MM.1S (cell line): Measurements from ENCODE around the gene RAB1B.

Experiments
- DNase-seq: peaks from one replicate; pipeline ENCODE4 v3.0.0-alpha.2; 2015
- H2AFZ ChIP-seq: fragments of 300-600 bp; sonication (generic); 2 replicates; pipeline ENCODE4 v1.6.0; 2016; ENCODE audit warnings: antibody characterized with exemption, low read length
- H3F3A ChIP-seq: fragments of 300-600 bp; sonication (generic); 2 replicates; pipeline ENCODE4 v1.6.1; 2016; ENCODE audit warnings: mild to moderate bottlenecking, antibody characterized with exemption, low read length, moderate library complexity, mixed read lengths; ENCODE audit not compliant: insufficient read depth
- H3K27ac ChIP-seq: fragments of 300-600 bp; sonication (generic); 2 replicates; pipeline ENCODE4 v1.5.1; 2016; ENCODE audit warnings: mild to moderate bottlenecking, low read length
- H3K27me3 ChIP-seq: fragments of 300-600 bp; sonication (generic); replicated peaks from 2 replicates; pipeline ENCODE4 v1.6.0; 2016; ENCODE audit warnings: low read length; ENCODE audit not compliant: insufficient read depth
- H3K36me3 ChIP-seq: fragments of 300-600 bp; sonication (generic); replicated peaks from 2 replicates; pipeline ENCODE4 v1.6.1; 2016; ENCODE audit warnings: mild to moderate bottlenecking, low read length, mixed read lengths; ENCODE audit not compliant: insufficient read depth
- H3K4me1 ChIP-seq: fragments of 300-600 bp; sonication (generic); 2 replicates; pipeline ENCODE4 v1.6.1; 2016; ENCODE audit warnings: low read length, mixed read lengths
- H3K4me2 ChIP-seq: fragments of 300-600 bp; sonication (generic); 2 replicates; pipeline ENCODE4 v1.6.0; 2016; ENCODE audit warnings: low read depth, low read length
- H3K4me3 ChIP-seq: fragments of 300-600 bp; sonication (generic); 2 replicates; pipeline ENCODE4 v1.5.1; 2016; ENCODE audit warnings: low read length, mixed read lengths
- H3K79me2 ChIP-seq: fragments of 300-600 bp; sonication (generic); 2 replicates; pipeline ENCODE4 v1.6.1; 2016; ENCODE audit warnings: mixed run types, low read length, mixed read lengths
- H3K9ac ChIP-seq: fragments of 300-600 bp; sonication (generic); 2 replicates; pipeline ENCODE4 v1.6.1; 2016; ENCODE audit warnings: low read length, mixed read lengths
- H3K9me2 ChIP-seq: fragments of 300-600 bp; sonication (generic); replicated peaks from 2 replicates; pipeline ENCODE4 v1.6.1; 2016; ENCODE audit warnings: mild to moderate bottlenecking, low read length, mixed read lengths; ENCODE audit not compliant: insufficient read depth
- H3K9me3 ChIP-seq: fragments of 300-600 bp; sonication (generic); replicated peaks from 2 replicates; pipeline ENCODE4 v1.6.1; 2016; ENCODE audit warnings: mild to moderate bottlenecking, low read length, mixed read lengths; ENCODE audit not compliant: insufficient read depth
- H4K20me1 ChIP-seq: fragments of 300-600 bp; sonication (generic); 2 replicates; pipeline ENCODE4 v1.6.1; 2016; ENCODE audit warnings: mild to moderate bottlenecking, low read length, moderate library complexity, mixed read lengths; ENCODE audit not compliant: insufficient read depth
- EZH2 ChIP-seq: fragments of 300-600 bp; sonication (generic); optimal IDR thresholded peaks from 2 replicates; pipeline ENCODE3; 2017; ENCODE audit warnings: low read depth, mild to moderate bottlenecking, antibody characterized with exemption, low read length, mixed read lengths
- EZH2phosphoT487 ChIP-seq: fragments of 300-600 bp; sonication (generic); IDR thresholded peaks from 2 replicates; pipeline ENCODE4 v1.6.1; 2018; ENCODE audit warnings: antibody characterized with exemption, low read length
- TF ChIP-seq, protein P1 (sequence below): fragments of 300-600 bp; sonication (generic); IDR thresholded peaks from 2 replicates; pipeline ENCODE4 v1.5.1; 2016; ENCODE audit warnings: antibody characterized with exemption, low read length, mixed read lengths

Gene RAB1B

DNA sequence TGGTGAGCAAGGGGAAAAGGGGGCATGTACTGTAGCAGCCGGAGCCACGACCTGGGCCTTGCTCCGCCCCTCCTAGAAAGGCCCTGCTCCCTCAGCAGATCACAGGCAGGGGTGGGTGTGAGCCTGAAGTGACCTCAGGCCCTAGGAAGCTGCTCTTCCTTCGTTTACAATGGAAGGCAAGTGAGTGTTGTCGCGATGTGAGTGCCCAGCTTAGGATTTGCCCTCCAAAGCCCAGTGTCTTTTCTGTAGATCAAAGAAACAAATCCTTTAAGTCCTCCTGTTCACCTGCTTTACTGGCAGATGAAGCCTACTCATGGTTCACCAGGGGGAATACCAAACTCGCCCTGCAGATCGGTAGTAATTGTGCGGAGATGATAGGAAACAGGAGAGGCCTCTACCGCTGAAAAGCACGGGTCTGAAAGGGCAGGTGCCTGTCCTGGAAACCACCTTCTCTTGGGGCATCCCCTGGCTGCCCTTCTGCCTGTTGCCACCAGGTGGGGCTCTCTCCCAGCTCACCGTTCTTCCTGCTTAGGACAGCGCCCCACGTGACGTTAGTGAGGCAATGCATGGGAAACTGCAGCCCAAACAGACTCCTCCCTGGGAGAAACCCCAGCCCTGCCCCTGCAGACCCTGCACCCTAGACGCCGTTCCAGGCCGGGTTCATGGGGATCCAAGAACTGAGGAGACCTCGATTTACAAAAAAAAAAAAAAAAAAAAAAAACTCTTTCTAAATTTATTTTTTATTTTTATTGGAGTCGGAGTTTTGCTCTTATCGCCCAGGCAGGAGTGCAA, 45.9 kb upstream of the RAB1B start:
- H3K79me2 ChIP-seq: no peaks in the 10 kb centered on the region
- H4K20me1 ChIP-seq: no peaks in the 10 kb centered on the region
- H3K4me3 ChIP-seq: peak overlapping the region; percentile 2; the same call in 1 of the 2 replicates
- no peaks in the 10 kb centered on the region for H3K36me3 ChIP-seq
- H3K9me3 ChIP-seq: no peaks in the 10 kb centered on the region
- H2AFZ ChIP-seq: peak overlapping the region; percentile 72
- peak overlapping the region; percentile 47 for H3K4me2 ChIP-seq
- TF ChIP-seq EZH2phosphoT487 (no peak), EZH2 (no peak)
- TF ChIP-seq, protein P1, sequence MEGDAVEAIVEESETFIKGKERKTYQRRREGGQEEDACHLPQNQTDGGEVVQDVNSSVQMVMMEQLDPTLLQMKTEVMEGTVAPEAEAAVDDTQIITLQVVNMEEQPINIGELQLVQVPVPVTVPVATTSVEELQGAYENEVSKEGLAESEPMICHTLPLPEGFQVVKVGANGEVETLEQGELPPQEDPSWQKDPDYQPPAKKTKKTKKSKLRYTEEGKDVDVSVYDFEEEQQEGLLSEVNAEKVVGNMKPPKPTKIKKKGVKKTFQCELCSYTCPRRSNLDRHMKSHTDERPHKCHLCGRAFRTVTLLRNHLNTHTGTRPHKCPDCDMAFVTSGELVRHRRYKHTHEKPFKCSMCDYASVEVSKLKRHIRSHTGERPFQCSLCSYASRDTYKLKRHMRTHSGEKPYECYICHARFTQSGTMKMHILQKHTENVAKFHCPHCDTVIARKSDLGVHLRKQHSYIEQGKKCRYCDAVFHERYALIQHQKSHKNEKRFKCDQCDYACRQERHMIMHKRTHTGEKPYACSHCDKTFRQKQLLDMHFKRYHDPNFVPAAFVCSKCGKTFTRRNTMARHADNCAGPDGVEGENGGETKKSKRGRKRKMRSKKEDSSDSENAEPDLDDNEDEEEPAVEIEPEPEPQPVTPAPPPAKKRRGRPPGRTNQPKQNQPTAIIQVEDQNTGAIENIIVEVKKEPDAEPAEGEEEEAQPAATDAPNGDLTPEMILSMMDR: peak; percentile 100
- DNase-seq: peak; percentile 96
- H3K27ac ChIP-seq: peak overlapping the region; percentile 96
- H3K9ac ChIP-seq: peak overlapping the region; percentile 66
- peaks cover 14% of the 10 kb centered on the region for H3K4me1 ChIP-seq
- no peaks in the 10 kb centered on the region for H3K9me2 ChIP-seq
- H3K27me3 ChIP-seq: no peaks in the 10 kb centered on the region
- peaks cover 13% of the 10 kb centered on the region for H3F3A ChIP-seq

DNA sequence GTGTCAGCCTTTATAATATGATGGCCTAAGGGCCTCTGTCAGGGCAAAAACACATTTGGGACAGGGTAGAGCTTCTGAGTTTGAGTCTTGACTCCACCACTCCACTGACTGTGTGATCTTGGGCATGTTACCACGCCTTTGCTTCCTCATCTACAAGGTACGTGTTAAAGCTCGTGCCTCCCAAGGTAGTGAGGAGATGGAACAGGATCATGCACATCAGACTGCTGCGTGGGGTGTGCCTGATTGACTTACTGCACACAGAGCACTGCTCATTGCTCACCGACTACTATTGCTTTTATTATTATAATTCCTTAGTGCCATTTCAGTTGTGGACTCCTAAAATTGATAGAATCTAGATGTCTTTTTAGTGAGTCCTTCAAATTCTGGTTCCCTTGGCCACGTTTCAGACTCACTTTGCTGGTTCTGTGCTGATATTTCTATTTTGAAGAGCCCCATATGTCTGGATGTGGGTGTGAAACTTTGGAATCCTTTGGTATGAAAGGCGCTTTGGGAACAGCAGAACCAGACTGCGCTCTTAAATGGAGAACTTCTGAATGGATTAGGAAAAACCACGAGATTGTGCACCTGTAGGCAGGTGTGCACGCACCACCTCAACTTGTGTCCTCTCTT, 44.1 kb upstream of the RAB1B start:
- Histone ChIP-seq H3K27ac (no peak overlapping the region), H4K20me1 (no peaks in the 10 kb centered on the region), H3K4me3 (no peak overlapping the region), H3K9ac (no peak overlapping the region), H3K9me2 (no peaks in the 10 kb centered on the region), H3K4me2 (no peak overlapping the region), H3K79me2 (no peaks in the 10 kb centered on the region), H3K36me3 (no peaks in the 10 kb centered on the region), H3K9me3 (no peaks in the 10 kb centered on the region), H2AFZ (no peak overlapping the region), H3K4me1 (peaks cover 14% of the 10 kb centered on the region), H3F3A (peaks cover 13% of the 10 kb centered on the region), H3K27me3 (no peaks in the 10 kb centered on the region)
- DNase-seq: no peak
- TF ChIP-seq EZH2: no peak
- TF ChIP-seq, protein P1: no peak
- TF ChIP-seq EZH2phosphoT487: no peak

DNA sequence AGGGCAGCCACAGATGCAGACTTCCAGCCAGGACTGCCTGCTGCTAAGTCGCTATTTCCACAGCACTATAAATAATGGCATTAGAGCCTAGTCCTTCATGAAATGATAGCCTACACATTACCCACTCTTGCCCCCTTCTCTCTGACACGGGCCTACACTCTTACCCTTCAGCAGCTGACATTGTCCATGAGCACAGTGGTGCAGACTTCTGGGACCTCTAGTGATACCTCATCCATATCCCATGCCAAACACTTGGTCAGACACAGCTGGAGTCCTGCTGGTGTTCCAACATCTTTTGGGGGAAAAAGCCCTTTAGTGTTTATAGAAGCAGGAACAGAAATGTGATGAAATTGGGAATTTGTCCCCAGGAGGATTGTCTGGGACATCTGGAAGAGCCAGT, 43.4 kb upstream of the RAB1B start:
- no peak overlapping the region for H3K9ac ChIP-seq
- H3K27ac ChIP-seq: no peak overlapping the region
- H3K9me2 ChIP-seq: no peaks in the 10 kb centered on the region
- DNase-seq: no peak
- no peaks in the 10 kb centered on the region for H3K79me2 ChIP-seq
- no peaks in the 10 kb centered on the region for H4K20me1 ChIP-seq
- H3K27me3 ChIP-seq: no peaks in the 10 kb centered on the region
- peaks cover 13% of the 10 kb centered on the region for H3F3A ChIP-seq
- no peak overlapping the region for H2AFZ ChIP-seq
- H3K4me2 ChIP-seq: no peak overlapping the region
- no peak for TF ChIP-seq EZH2
- TF ChIP-seq, protein P1: no peak
- TF ChIP-seq EZH2phosphoT487: no peak
- H3K9me3 ChIP-seq: no peaks in the 10 kb centered on the region
- peaks cover 14% of the 10 kb centered on the region for H3K4me1 ChIP-seq
- no peaks in the 10 kb centered on the region for H3K36me3 ChIP-seq
- no peak overlapping the region for H3K4me3 ChIP-seq
